Measurements from ENCODE around the gene PEDS1.

DNA sequence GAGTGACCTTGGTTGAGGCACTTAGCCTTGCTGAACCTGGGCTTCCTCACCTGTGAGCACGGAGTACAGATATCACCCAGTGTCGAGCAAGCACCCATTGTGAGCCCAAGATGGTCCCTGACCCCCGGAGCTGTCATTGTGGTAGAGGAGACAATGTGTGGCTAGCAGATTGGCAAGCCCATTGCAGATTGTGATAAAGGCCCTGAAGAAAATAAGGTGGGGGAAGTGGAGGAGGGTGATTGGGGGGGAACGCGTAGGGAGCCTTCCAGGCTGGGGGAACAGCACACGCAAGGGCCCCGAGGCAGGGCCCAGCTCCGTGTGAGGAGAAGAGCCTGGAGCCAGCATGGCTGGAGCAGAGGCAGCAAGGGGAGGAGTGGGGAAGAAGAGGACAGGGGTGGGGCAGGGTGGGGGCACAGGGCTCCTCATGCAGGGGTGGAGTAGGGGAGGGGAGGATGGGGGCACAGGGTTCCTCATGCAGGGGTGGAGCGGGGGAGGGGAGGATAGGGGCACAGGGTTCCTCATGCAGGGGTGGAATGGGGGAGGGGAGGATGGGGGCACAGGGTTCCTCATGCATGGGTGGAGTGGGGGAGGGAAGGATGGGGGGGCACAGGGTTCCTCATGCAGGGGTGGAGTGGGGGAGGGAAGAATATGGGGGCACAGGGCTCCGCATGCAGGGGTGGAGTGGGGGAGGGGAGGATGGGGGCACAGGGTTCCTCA, 44.1 kb upstream of the PEDS1 start:
- no peak for TF ChIP-seq POLR2A (IDR thresholded peaks at IDR 0.05)
- TF ChIP-seq, protein P1, sequence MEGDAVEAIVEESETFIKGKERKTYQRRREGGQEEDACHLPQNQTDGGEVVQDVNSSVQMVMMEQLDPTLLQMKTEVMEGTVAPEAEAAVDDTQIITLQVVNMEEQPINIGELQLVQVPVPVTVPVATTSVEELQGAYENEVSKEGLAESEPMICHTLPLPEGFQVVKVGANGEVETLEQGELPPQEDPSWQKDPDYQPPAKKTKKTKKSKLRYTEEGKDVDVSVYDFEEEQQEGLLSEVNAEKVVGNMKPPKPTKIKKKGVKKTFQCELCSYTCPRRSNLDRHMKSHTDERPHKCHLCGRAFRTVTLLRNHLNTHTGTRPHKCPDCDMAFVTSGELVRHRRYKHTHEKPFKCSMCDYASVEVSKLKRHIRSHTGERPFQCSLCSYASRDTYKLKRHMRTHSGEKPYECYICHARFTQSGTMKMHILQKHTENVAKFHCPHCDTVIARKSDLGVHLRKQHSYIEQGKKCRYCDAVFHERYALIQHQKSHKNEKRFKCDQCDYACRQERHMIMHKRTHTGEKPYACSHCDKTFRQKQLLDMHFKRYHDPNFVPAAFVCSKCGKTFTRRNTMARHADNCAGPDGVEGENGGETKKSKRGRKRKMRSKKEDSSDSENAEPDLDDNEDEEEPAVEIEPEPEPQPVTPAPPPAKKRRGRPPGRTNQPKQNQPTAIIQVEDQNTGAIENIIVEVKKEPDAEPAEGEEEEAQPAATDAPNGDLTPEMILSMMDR (IDR thresholded peaks at IDR 0.05): no peak
